ENCODE measurements around the gene BIN2.

DNA sequence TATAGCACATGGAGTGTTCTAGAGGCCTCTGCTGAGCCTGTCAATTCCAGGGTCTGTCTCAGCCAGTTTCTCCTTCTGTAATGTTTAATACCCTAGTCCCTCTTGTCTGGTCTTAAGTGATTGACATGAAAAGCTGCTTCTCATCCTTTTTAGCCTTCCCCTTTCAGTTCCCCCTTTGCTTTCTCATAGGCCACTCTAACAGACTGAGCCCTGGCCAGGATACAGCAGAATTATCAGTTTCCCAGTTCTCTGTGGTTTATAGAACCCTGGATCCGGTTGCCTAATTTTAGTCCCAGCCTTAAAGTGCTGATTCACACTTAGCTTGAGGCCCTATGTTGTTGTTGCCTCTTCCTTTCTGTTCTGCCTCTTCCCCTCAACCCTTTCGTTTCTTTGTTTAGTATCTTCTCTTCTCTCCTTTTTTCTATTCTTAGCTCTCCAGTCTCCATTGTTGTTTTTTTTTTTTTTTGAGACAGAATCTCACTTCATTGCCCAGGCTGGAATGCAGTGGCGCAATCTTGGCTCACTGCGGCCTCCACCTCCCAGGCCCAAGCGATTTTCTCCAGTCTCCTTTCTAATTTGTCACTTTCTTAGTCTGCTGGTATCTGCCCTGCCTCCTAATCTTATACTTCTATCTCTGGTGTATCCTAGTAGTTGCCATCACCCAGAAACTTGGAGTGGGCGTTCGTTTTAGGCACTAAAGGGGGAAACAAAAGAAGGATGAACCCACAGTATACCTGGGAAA is 2.9 kb upstream of the BIN2 start:
- TF ChIP-seq, protein P1, sequence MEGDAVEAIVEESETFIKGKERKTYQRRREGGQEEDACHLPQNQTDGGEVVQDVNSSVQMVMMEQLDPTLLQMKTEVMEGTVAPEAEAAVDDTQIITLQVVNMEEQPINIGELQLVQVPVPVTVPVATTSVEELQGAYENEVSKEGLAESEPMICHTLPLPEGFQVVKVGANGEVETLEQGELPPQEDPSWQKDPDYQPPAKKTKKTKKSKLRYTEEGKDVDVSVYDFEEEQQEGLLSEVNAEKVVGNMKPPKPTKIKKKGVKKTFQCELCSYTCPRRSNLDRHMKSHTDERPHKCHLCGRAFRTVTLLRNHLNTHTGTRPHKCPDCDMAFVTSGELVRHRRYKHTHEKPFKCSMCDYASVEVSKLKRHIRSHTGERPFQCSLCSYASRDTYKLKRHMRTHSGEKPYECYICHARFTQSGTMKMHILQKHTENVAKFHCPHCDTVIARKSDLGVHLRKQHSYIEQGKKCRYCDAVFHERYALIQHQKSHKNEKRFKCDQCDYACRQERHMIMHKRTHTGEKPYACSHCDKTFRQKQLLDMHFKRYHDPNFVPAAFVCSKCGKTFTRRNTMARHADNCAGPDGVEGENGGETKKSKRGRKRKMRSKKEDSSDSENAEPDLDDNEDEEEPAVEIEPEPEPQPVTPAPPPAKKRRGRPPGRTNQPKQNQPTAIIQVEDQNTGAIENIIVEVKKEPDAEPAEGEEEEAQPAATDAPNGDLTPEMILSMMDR (conservative IDR thresholded peaks at IDR 0.05; ENCODE audit: low read depth, low read length), result no peak
- TF ChIP-seq EZH2 (IDR thresholded peaks at IDR 0.05; ENCODE audit: borderline replicate concordance, low read depth, low read length, poor library complexity, severe bottlenecking), result no peak
